PC-3 (cell line): ENCODE results near the gene ZMYND15. TPM values are rescaled to one million over a fixed set of nuclear protein-coding genes. Genes with fewer than 3 reads are reported as not detected.

Experiments
- ATAC-seq: fragments of 200-7000 bp; cut with Tn5 transposase; 2 replicates; pipeline ENCODE4 v1.9.1; 2020; ENCODE audit warnings: mild to moderate bottlenecking, moderate library complexity
- BruUV-seq: library from RNA; stranded (reverse); fragments of 400-500 nt; replicated peaks from 2 replicates; lab custom pipeline; 2021; lab: Mats Ljungman, UMichigan
- CTCF ChIA-PET: fragments of 300-600 bp; sonication (Branson Sonifier 250); formaldehyde crosslinking; loops from one replicate; lab custom pipeline; 2022; ENCODE audit warnings: antibody characterized with exemption; lab: Charles Lee
- POLR2A ChIA-PET: fragments of 300-600 bp; sonication (Branson Sonifier 250); formaldehyde crosslinking; loops from one replicate; lab custom pipeline; 2022; ENCODE audit warnings: antibody characterized with exemption; ENCODE audit not compliant: unreplicated experiment; lab: Charles Lee
- DNase-seq: peaks from one replicate; pipeline ENCODE4 v3.0.0-alpha.2; 2015
- H2AFZ ChIP-seq: fragments of 300-600 bp; sonication (generic); 2 replicates; pipeline ENCODE4 v1.6.0; 2016; ENCODE audit warnings: antibody characterized with exemption, low read length
- H3F3A ChIP-seq: fragments of 300-600 bp; sonication (generic); one replicate; pipeline ENCODE4 v1.6.0; 2017; ENCODE audit warnings: antibody characterized with exemption, low read length, control low read depth, mild to moderate bottlenecking; ENCODE audit not compliant: unreplicated experiment
- H3K27ac ChIP-seq: fragments of 300-600 bp; sonication (generic); 2 replicates; pipeline ENCODE4 v1.5.1; 2016; ENCODE audit warnings: mild to moderate bottlenecking, low read length
- H3K27me3 ChIP-seq: fragments of 300-600 bp; sonication (generic); 2 replicates; pipeline ENCODE4 v1.6.1; 2016; ENCODE audit warnings: low read length, mixed read lengths
- H3K36me3 ChIP-seq: fragments of 300-600 bp; sonication (generic); 2 replicates; pipeline ENCODE4 v1.6.1; 2016; ENCODE audit warnings: low read depth, mixed run types, low read length, mixed read lengths
- H3K4me1 ChIP-seq: fragments of 300-600 bp; sonication (generic); 2 replicates; pipeline ENCODE4 v1.5.1; 2016; ENCODE audit warnings: low read length; ENCODE audit not compliant: insufficient read depth
- H3K4me2 ChIP-seq: fragments of 300-600 bp; sonication (generic); 2 replicates; pipeline ENCODE4 v1.6.0; 2016; ENCODE audit warnings: low read length
- H3K4me3 ChIP-seq: fragments of 300-600 bp; sonication (generic); 2 replicates; pipeline ENCODE4 v1.5.1; 2016; ENCODE audit warnings: mild to moderate bottlenecking, low read length, mixed read lengths
- H3K79me2 ChIP-seq: fragments of 300-600 bp; sonication (generic); 2 replicates; pipeline ENCODE4 v1.6.1; 2017; ENCODE audit warnings: low read length, mixed read lengths
- H3K9ac ChIP-seq: fragments of 300-600 bp; sonication (generic); 2 replicates; pipeline ENCODE4 v1.6.0; 2016; ENCODE audit warnings: mild to moderate bottlenecking, low read length
- H3K9me2 ChIP-seq: fragments of 300-600 bp; sonication (generic); replicated peaks from 2 replicates; pipeline ENCODE4 v1.6.1; 2016; ENCODE audit warnings: mixed run types, low read length, mixed read lengths
- H3K9me3 ChIP-seq: fragments of 300-600 bp; sonication (generic); 2 replicates; pipeline ENCODE4 v1.6.1; 2016; ENCODE audit warnings: low read length, mixed read lengths
- H4K20me1 ChIP-seq: fragments of 300-600 bp; sonication (generic); 2 replicates; pipeline ENCODE4 v1.6.1; 2016; ENCODE audit warnings: low read length, mixed read lengths
- CTCF ChIP-seq: fragments of 300-600 bp; sonication (generic); conservative IDR thresholded peaks from 2 replicates; pipeline ENCODE4 v1.5.1; 2017; ENCODE audit warnings: antibody characterized with exemption, low read depth, mild to moderate bottlenecking, low read length
- EZH2 ChIP-seq: fragments of 300-600 bp; sonication (generic); IDR thresholded peaks from one replicate; pipeline ENCODE4 v1.6.1; 2017; ENCODE audit warnings: antibody characterized with exemption, mild to moderate bottlenecking, low read length; ENCODE audit not compliant: unreplicated experiment
- EZH2phosphoT487 ChIP-seq: fragments of 300-600 bp; sonication (generic); IDR thresholded peaks from 2 replicates; pipeline ENCODE4 v1.6.1; 2018; ENCODE audit warnings: mild to moderate bottlenecking, antibody characterized with exemption, low read length, borderline replicate concordance
- intact Hi-C: fragments of 100-400 bp; cut with micrococcal nuclease; formaldehyde crosslinking; loops from 2 replicates; pipeline ENCODE4 v1.9.0; 2023
- total RNA-seq: library from RNA; depleted of rRNA; stranded (reverse); fragments of >200 nt; gene quantifications from 2 replicates; pipeline ENCODE4 v1.2.3, GENCODE V29; 2014

Gene ZMYND15
- total RNA-seq, 1 experiment from 2014 or later = 0.51 TPM

GRCh38 chr17:4690745-4691144 is 48.9 kb upstream of the ZMYND15 start:
- Histone ChIP-seq H3K4me1 (no peaks in the 10 kb centered on the region), H3K9me2 (no peaks in the 10 kb centered on the region), H3K27ac (no peak overlapping the region), H3F3A (no peaks in the 10 kb centered on the region), H4K20me1 (peaks cover 17% of the 10 kb centered on the region; the same call in 1 of the 2 replicates), H3K4me3 (no peak overlapping the region), H3K36me3 (peaks cover 19% of the 10 kb centered on the region), H3K4me2 (no peak overlapping the region), H3K79me2 (peaks cover 78% of the 10 kb centered on the region), H3K9me3 (no peaks in the 10 kb centered on the region), H3K27me3 (no peaks in the 10 kb centered on the region), H3K9ac (no peak overlapping the region), H2AFZ (no peak overlapping the region)
- intact Hi-C loops = no loop called here
- BruUV-seq = no TSS peak
- ChIA-PET CTCF (no interaction called here), POLR2A (interaction anchor here (0.5 kb wide), 1 partner anchor 99 kb away, joined by 4 read pairs; no protein-coding TSS in a partner anchor)
- DNase-seq (no peak), ATAC-seq (no peak)
- TF ChIP-seq CTCF (no peak), EZH2 (no peak), EZH2phosphoT487 (no peak)

- no TSS peak for BruUV-seq
- H3K9me2 ChIP-seq = no peaks in the 10 kb centered on the region
- H3K4me1 ChIP-seq = no peaks in the 10 kb centered on the region
- intact Hi-C loops = no loop called here
- no peaks in the 10 kb centered on the region for H3F3A ChIP-seq
- ChIA-PET POLR2A (no interaction called here), CTCF (no interaction called here)
- no peaks in the 10 kb centered on the region for H3K27me3 ChIP-seq
- peaks cover 17% of the 10 kb centered on the region; the same call in 1 of the 2 replicates for H4K20me1 ChIP-seq
- H3K27ac ChIP-seq = no peak overlapping the region
- H3K79me2 ChIP-seq = peaks cover 86% of the 10 kb centered on the region
- DNase-seq = no peak
- ATAC-seq = no peak
- H3K9ac ChIP-seq = no peak overlapping the region
- H3K9me3 ChIP-seq = no peaks in the 10 kb centered on the region
- H2AFZ ChIP-seq = no peak overlapping the region
- no peak overlapping the region for H3K4me2 ChIP-seq
- H3K36me3 ChIP-seq = peaks cover 19% of the 10 kb centered on the region
- TF ChIP-seq CTCF (no peak), EZH2phosphoT487 (no peak), EZH2 (no peak)
- H3K4me3 ChIP-seq = no peak overlapping the region
Observed at GRCh38 chr17:4691686-4692085, 47.9 kb upstream of the ZMYND15 start.

DNA sequence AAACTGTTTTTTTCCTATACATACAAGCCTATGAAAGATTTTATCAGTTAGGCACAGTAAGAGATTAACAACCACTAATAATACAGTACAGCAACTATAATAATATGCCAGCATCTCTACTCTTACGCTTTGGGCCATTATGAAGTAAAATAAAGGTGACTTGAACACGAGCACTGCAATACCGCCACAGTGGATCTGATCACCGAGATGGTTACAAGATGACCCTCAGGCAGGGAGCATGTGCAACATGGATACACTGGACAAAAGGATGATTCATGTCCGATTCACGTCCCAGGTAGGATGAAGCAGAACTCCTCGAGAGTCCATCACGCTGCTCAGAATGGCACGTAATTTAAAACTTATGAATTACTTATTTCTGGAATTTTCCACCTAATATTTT is 46.2 kb upstream of the ZMYND15 start:
- intact Hi-C loops = no loop called here
- H3K4me3 ChIP-seq = no peak overlapping the region
- H3K4me2 ChIP-seq = no peak overlapping the region
- H4K20me1 ChIP-seq = peaks cover 17% of the 10 kb centered on the region
- H3K9me3 ChIP-seq = no peaks in the 10 kb centered on the region
- H3K79me2 ChIP-seq = peaks cover 89% of the 10 kb centered on the region
- no TSS peak for BruUV-seq
- DNase-seq (no peak), ATAC-seq (no peak)
- ChIA-PET POLR2A (no interaction called here), CTCF (no interaction called here)
- H3K9ac ChIP-seq = no peak overlapping the region
- no peaks in the 10 kb centered on the region for H3K4me1 ChIP-seq
- no peaks in the 10 kb centered on the region for H3F3A ChIP-seq
- no peak overlapping the region for H3K27ac ChIP-seq
- no peaks in the 10 kb centered on the region for H3K27me3 ChIP-seq
- no peak overlapping the region for H2AFZ ChIP-seq
- H3K36me3 ChIP-seq = peaks cover 20% of the 10 kb centered on the region
- TF ChIP-seq EZH2phosphoT487 = no peak
- TF ChIP-seq EZH2 = no peak
- TF ChIP-seq CTCF = no peak
- no peaks in the 10 kb centered on the region for H3K9me2 ChIP-seq
